ENCODE data around the gene KDM1B.

DNA sequence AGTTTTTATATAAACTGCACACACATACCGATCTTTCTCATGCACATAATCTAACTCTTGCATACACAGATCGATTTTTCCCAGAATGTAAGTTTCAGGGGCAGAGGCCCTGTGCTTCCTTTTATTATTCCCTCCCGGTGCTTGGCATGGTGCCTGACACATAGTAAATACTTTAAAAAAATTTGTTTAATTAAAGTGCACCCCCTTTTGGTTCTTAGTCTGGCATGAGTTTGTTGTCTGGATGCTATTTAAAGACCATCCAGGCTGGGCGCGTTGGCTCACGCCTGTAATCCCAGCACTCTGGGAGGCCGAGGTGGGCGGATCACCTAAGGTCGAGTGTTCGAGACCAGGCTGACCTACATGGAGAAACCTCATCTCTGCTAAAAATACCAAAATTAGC lies 114.5 kb downstream of the KDM1B start:
- no peak for TF ChIP-seq EZH2 (IDR thresholded peaks at IDR 0.05; ENCODE audit: low read depth, low read length, severe bottlenecking)
- TF ChIP-seq CEBPB (IDR thresholded peaks at IDR 0.05; ENCODE audit: low read depth, low read length), result no peak
- TF ChIP-seq, protein P1, sequence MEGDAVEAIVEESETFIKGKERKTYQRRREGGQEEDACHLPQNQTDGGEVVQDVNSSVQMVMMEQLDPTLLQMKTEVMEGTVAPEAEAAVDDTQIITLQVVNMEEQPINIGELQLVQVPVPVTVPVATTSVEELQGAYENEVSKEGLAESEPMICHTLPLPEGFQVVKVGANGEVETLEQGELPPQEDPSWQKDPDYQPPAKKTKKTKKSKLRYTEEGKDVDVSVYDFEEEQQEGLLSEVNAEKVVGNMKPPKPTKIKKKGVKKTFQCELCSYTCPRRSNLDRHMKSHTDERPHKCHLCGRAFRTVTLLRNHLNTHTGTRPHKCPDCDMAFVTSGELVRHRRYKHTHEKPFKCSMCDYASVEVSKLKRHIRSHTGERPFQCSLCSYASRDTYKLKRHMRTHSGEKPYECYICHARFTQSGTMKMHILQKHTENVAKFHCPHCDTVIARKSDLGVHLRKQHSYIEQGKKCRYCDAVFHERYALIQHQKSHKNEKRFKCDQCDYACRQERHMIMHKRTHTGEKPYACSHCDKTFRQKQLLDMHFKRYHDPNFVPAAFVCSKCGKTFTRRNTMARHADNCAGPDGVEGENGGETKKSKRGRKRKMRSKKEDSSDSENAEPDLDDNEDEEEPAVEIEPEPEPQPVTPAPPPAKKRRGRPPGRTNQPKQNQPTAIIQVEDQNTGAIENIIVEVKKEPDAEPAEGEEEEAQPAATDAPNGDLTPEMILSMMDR (IDR thresholded peaks at IDR 0.05; ENCODE audit: control extremely low read depth in 1 of 3, insufficient read depth in 1 of 3, low read depth in 1 of 3, low read length in 3 of 3), result no peak
- no peak for TF ChIP-seq HDAC6 (IDR thresholded peaks at IDR 0.05; ENCODE audit: low read depth, low read length)
- TF ChIP-seq SIN3A (conservative IDR thresholded peaks at IDR 0.05 in 1 of 2, IDR thresholded peaks at IDR 0.05 in 1 of 2; ENCODE audit: low read depth in 1 of 2, low read length in 2 of 2), result no peak
- TF ChIP-seq TAF1 (IDR thresholded peaks at IDR 0.05; ENCODE audit: low read depth, low read length), result no peak
- TF ChIP-seq RFX5 (IDR thresholded peaks at IDR 0.05; ENCODE audit: borderline replicate concordance, low read depth, low read length), result no peak
- TF ChIP-seq MAX (IDR thresholded peaks at IDR 0.05), result no peak
- TF ChIP-seq POLR2A (IDR thresholded peaks at IDR 0.05; ENCODE audit: control extremely low read depth in 1 of 2, low read depth in 2 of 2, low read length in 2 of 2), result no peak
- no peak for TF ChIP-seq RXRA (IDR thresholded peaks at IDR 0.05; ENCODE audit: insufficient read depth, low read depth, low read length)
- no peak for TF ChIP-seq RAD21 (IDR thresholded peaks at IDR 0.05 in 1 of 2, conservative IDR thresholded peaks at IDR 0.05 in 1 of 2; ENCODE audit: low read depth in 2 of 2, low read length in 2 of 2)
- no peak for TF ChIP-seq ZNF274 (IDR thresholded peaks at IDR 0.05; ENCODE audit: borderline replicate concordance, extremely low read depth, low read length)
- TF ChIP-seq, protein P2, sequence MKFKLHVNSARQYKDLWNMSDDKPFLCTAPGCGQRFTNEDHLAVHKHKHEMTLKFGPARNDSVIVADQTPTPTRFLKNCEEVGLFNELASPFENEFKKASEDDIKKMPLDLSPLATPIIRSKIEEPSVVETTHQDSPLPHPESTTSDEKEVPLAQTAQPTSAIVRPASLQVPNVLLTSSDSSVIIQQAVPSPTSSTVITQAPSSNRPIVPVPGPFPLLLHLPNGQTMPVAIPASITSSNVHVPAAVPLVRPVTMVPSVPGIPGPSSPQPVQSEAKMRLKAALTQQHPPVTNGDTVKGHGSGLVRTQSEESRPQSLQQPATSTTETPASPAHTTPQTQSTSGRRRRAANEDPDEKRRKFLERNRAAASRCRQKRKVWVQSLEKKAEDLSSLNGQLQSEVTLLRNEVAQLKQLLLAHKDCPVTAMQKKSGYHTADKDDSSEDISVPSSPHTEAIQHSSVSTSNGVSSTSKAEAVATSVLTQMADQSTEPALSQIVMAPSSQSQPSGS (IDR thresholded peaks at IDR 0.05; ENCODE audit: low read length), result no peak
- no peak for TF ChIP-seq MAFK (IDR thresholded peaks at IDR 0.05; ENCODE audit: low read depth, low read length)
